Kidney glomerular epithelial cell (primary cell): Measurements from ENCODE around the gene FKTN.

Source experiments
- DNase-seq: peaks from one replicate; lab custom pipeline; 2025; lab: John Stamatoyannopoulos, UW

The FKTN gene

GRCh38 chr9:105632807-105633206 is 74.9 kb downstream of the FKTN start:
- DNase-seq = no peak

DNA sequence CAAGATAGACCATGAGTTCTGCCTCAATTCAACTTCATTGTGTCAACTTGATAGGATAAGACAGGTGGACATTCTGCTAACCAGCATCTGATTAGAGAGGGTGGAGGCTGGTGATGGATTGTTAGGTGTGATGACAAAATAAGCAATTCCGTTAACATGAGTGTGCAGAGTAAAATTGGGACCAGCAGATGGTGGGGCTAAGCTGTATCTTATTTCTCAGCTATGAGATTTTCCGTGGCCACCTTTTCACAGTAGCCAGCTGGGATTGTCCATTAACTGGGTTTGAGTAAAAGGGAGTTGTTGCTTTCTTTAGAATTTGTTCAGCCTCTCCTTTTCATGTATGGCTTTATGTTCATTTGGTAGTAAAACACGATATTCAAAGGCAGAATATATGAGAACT is 75.5 kb downstream of the FKTN start:
- no peak for DNase-seq

DNA sequence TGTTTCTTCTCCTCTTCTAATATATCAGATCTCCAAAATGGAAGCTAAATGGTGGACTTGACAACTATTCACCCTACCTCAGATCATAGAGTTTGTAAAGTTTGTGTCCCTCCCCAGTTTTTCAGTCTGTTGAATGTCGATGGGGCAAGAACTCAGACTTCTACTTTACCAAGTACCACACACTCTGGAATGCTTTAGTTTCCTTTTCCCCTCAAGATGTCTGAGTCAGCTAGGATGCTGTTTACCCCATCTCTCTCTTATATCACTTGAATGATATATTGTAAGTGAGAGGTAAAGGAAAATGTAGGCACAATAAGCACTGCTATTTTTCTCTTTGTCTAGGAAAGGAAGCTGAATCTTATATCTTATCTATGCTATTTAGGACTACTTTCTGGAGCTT is 78.4 kb downstream of the FKTN start:
- DNase-seq = no peak

GRCh38 chr9:105637787-105638395 is 80.0 kb downstream of the FKTN start:
- no peak for DNase-seq

DNA sequence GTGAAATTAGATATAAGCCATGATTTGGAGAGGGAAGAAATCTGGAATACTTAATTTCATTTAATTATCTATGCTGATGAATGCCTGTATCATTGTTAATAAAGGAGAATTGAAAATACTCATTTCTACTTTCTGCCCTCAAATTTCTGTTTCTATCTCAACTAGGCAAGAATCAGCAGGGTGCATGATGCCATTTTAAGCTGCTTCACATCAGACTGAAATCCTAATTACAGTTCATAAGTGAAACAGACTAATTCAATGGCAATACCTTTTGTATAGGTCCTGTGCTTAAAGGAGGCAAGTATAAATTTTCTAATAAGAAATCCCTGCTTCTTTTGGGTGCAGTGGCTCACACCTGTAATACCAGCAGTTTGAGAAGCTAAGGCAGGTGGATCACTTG is 82.0 kb downstream of the FKTN start:
- no peak for DNase-seq

DNA sequence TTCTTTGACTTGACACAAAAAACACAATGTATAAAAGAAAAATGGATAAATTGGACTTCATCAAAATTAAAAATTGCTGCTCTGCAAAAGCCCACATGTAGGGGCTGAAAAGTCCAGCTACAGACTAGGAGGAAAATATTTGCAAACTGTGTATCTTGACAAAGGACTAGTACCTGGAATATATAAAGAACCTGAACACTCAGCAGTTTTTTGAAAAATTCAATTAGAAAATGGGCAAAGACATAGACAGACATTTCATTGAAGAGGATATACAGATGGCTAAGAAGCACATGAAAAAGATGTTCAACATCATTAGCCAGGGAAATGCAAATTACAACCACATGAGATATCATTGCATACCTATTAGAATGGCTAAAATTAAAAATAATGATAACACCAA is 85.9 kb downstream of the FKTN start:
- DNase-seq = no peak

DNA sequence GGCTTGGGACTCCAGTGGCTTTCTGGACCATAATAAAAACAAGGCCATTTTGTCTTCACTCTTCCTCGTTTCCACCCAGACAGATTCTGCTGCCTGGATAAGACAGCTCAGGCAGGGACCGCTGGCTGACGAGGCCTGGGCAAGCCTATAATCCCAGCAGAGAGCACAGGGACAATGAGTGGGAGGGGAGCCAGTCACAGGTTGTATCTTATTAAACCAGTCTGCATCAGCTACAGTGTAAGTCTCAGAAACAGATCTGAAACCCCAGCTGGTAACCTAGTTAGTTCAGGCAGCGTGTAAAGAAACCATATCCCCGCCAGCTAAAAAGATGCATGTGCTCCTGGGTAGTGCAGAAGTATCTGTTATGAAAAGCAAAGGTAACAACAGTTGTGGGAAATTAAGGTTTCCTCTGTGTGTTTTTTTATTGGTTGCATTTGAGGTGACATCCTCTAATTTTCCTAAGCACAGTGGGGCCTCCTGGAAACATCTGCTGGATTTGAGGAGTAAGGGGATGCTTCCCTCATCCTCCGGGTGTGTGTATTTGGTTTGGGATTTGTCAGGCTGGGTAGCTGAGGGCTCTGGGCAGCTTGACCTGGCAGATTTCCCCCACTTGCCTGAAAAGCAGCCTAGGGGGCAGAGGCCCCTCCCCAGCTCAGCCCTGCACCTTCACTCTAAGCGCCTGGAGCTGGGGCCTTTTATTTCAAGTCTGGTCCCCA is 89.1 kb downstream of the FKTN start:
- no peak for DNase-seq

- no peak for DNase-seq
Measured at GRCh38 chr9:105647595-105648349, 89.8 kb downstream of the FKTN start.

GRCh38 chr9:105651806-105652205 is 93.9 kb downstream of the FKTN start:
- no peak for DNase-seq

GRCh38 chr9:105656131-105656921 is 98.4 kb downstream of the FKTN start:
- no peak for DNase-seq

DNA sequence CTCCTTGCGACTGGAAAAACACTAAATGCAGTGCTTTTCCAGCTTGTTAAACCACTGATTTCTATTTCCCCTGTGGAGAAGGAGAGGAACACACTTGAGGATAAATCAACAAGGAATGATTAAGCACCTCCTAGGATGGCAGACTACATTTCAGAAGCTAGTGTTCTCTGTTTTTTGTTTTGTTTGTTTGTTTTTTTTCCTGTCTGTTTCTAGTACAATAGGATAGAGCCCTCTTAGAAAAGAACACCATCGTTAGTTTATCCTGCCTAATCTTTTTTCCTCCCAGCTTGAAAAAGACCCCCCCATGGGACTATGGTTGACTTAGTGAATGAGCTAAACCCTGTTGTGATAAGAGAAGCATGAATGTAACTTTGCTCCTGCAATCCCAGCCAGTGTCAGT is 100.4 kb downstream of the FKTN start:
- no peak for DNase-seq

DNA sequence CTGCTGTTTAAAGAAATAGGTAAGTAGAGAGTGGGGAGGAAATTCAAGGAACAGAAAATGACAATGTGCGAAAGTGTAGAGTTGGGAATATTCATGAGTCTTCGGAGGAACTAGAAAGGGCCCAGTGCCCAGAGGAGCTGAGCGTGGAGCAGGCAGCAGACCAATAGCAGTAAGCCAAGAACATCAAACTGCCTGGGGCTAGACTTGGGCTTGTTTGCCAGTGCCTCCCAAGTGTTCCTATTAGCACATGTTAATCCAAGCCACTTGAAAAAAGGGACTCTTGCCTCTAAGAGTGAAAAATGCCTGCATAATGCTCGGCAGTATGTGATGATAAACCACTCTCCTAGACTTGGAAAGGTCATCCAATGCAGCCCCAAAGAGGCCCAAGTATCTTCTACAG is 103.1 kb downstream of the FKTN start:
- no peak for DNase-seq

DNA sequence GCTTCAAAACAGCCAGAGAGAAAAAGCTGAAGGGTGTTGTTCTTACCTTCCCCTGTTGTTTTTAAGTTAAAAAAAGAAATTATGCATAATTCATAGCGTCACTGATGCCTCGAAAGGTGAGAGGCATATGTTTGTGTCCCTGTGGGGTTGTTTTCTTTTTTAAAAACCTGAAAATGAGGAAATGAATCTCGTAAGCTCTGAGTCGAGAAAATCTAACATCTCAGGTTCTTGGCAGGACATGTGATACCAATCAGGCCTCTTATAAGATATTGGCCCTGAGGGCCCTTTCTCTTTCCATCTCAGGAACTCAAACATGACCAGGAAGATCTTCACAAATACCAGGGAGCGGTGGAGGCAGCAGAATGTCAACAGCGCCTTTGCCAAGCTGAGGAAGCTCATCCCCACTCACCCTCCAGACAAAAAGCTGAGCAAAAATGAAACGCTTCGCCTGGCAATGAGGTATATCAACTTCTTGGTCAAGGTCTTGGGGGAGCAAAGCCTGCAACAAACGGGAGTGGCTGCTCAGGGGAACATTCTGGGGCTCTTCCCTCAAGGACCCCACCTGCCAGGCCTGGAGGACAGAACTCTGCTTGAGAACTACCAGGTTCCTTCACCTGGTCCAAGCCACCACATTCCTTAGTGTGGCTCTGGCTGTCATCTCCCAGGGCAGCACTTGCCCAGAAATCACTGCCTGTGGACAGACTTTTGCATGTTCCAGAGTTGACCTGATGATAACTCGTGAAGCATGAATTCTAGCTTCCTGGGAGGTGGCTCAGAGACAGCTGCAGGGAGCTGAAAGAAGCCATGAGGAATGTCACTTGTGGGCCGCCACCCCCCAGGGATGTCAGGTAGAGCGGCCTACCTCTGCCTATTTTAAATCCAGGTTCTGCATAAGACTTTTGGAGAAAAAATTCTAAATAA is 104.5 kb downstream of the FKTN start, which contains the start of gene TAL2:
Gene TAL2 (plus strand): TSS at position 274 of the 921 bp plus-strand sequence. CDS start 40 bp downstream, at position 314.
- DNase-seq = no peak

GRCh38 chr9:105663914-105664313 is 106.0 kb downstream of the FKTN start:
- no peak for DNase-seq

- DNase-seq = no peak
Measured at GRCh38 chr9:105667867-105668266, 109.9 kb downstream of the FKTN start.

- DNase-seq = no peak
Measured at GRCh38 chr9:105670315-105670714, 112.4 kb downstream of the FKTN start.

GRCh38 chr9:105670775-105671174 is 112.8 kb downstream of the FKTN start:
- no peak for DNase-seq

DNA sequence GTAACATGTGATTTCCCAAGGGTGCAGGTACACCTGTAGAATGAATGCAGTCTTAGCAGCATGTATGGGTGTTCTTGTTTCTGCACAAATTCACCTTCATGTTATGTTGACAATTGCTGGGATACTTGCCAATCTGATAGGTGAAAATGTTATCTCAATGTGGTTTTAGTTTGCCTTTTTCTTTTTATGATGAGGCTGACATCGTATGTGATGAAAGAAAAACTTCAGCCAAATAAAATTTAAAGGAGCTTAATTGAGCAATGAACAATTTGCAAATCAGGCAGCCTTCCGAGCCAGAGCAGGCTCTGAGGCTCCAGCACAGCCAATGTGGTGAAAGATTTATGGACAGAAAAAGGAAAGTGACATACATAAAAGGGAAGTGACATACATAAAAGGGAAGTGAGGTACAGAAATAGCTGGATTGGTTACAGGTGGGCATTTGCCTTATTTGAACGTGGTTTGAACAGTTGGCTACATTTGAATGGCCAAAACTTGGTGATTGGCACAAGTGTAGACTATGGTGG is 114.8 kb downstream of the FKTN start:
- no peak for DNase-seq

- no peak for DNase-seq
Measured at GRCh38 chr9:105673850-105674387, 116.0 kb downstream of the FKTN start.

- no peak for DNase-seq
Measured at GRCh38 chr9:105676351-105676923, 118.5 kb downstream of the FKTN start.
